Testis (tissue), 3 donors: ENCODE data around the gene NCR3LG1. TPM values are rescaled to one million over a fixed set of nuclear protein-coding genes. Genes with fewer than 3 reads are reported as not detected.

Source experiments
- DNase-seq: peaks from one replicate; pipeline ENCODE4 v3.0.0-alpha.2; 2019
- H3K27ac ChIP-seq, 2 donors: fragments of 200-600 bp; sonication (generic); one replicate each; pipeline ENCODE4 v1.5.1; 2019
- H3K27me3 ChIP-seq: fragments of 200-600 bp; sonication (generic); one replicate; pipeline ENCODE4 v1.5.1; 2019
- H3K36me3 ChIP-seq: fragments of 200-600 bp; sonication (generic); one replicate; pipeline ENCODE4 v1.5.1; 2017; ENCODE audit warnings: low read depth; ENCODE audit errors: missing control alignments
- H3K4me1 ChIP-seq: fragments of 200-600 bp; sonication (generic); one replicate; pipeline ENCODE4 v1.5.1; 2019
- H3K4me3 ChIP-seq, 2 donors: fragments of 200-600 bp; sonication (generic); one replicate each; pipeline ENCODE4 v1.5.1; 2017 to 2019
- H3K9me3 ChIP-seq: fragments of 200-600 bp; sonication (generic); one replicate; pipeline ENCODE4 v1.5.1; 2017
- CTCF ChIP-seq, 3 experiments: fragments of 450-650 bp in 2 of 3; fragments of 200-600 bp in 1 of 3; sonication (generic) in 1 of 3; IDR thresholded peaks; one replicate each; pipeline ENCODE4 v1.5.1; 2016 to 2019; ENCODE audit warnings: antibody characterized with exemption in 3 of 3, mild to moderate bottlenecking in 2 of 3, moderate library complexity in 1 of 3
- POLR2A ChIP-seq: fragments of 450-650 bp; IDR thresholded peaks from one replicate; pipeline ENCODE4 v1.6.1; 2017; ENCODE audit warnings: antibody characterized with exemption, mild to moderate bottlenecking, moderate library complexity
- WGBS, 2 donors: methylation state at CpG; one replicate each; pipeline ENCODE4 v1.1.5; 2018; 5-methylcytosine and 5-hydroxymethylcytosine counted together
- intact Hi-C: fragments of 100-400 bp; cut with DNase I; formaldehyde crosslinking; loops from one replicate; pipeline ENCODE4 v1.15.1; 2023; ENCODE audit warnings: low total_unique reads
- polyA plus RNA-seq: library from polyadenylated mRNA; stranded (reverse); fragments of 350-450 nt; fragmentation: Illumina TruSeq; extraction: RNeasy Lipid Tissue Mini Kit (QIAGEN cat#74804); gene quantifications from one replicate; pipeline ENCODE4 v1.2.3, GENCODE V29; 2014; ENCODE audit warnings: low read depth, low replicate concordance; ENCODE audit not compliant: insufficient read depth
- total RNA-seq, 2 donors: library from RNA; depleted of rRNA; stranded (reverse); fragments of >200 nt; gene quantifications; one replicate each; pipeline ENCODE4 v1.2.3, GENCODE V29; 2016

Gene NCR3LG1
- total and polyA plus RNA-seq, 3 donors from 2014 or later = 5.0 to 10.0 (median 9.3) TPM

GRCh38 chr11:17382046-17382728 is 30.6 kb downstream of the NCR3LG1 start:
- no peaks in the 10 kb centered on the region for H3K27me3 ChIP-seq
- no peak overlapping the region for H3K4me3 ChIP-seq
- WGBS, 2 donors = 58 to 79% methylated on average over 2 to 8 of the region's 8 CpGs
- H3K27ac ChIP-seq = no peak overlapping the region
- no peaks in the 10 kb centered on the region for H3K36me3 ChIP-seq
- intact Hi-C loops = no loop called here
- no peak for DNase-seq
- H3K4me1 ChIP-seq = no peaks in the 10 kb centered on the region
- no peaks in the 10 kb centered on the region for H3K9me3 ChIP-seq
- TF ChIP-seq POLR2A (no peak), CTCF (IDR thresholded peaks at IDR 0.05) (no peak)

- H3K4me1 ChIP-seq = no peaks in the 10 kb centered on the region
- H3K27me3 ChIP-seq = no peaks in the 10 kb centered on the region
- TF ChIP-seq CTCF (IDR thresholded peaks at IDR 0.05) (no peak), POLR2A (no peak)
- WGBS, 2 donors = 88 to 100% methylated on average over 1 of the region's 1 CpG
- no peak for DNase-seq
- no peaks in the 10 kb centered on the region for H3K9me3 ChIP-seq
- no peak overlapping the region for H3K27ac ChIP-seq
- H3K4me3 ChIP-seq = no peak overlapping the region
- H3K36me3 ChIP-seq = no peaks in the 10 kb centered on the region
- intact Hi-C loops = no loop called here
Observed at GRCh38 chr11:17383461-17383860, 31.9 kb downstream of the NCR3LG1 start.

GRCh38 chr11:17384002-17384511 is 32.5 kb downstream of the NCR3LG1 start:
- Histone ChIP-seq H3K4me1 (peaks cover 3% of the 10 kb centered on the region), H3K9me3 (no peaks in the 10 kb centered on the region), H3K27ac (no peak overlapping the region), H3K4me3 (no peak overlapping the region), H3K36me3 (no peaks in the 10 kb centered on the region), H3K27me3 (no peaks in the 10 kb centered on the region)
- peak; percentile 79 for DNase-seq
- WGBS, 2 donors = 56 to 58% methylated on average over 6 of the region's 6 CpGs
- no peak for TF ChIP-seq POLR2A
- peak; percentile 75 to 93 (median 83) for TF ChIP-seq CTCF (IDR thresholded peaks at IDR 0.05)
- intact Hi-C loops = no loop called here

- intact Hi-C loops = loop anchor here (5.0 kb wide), 1 partner anchor 117 kb away; no protein-coding TSS in a partner anchor
- no peak overlapping the region for H3K27ac ChIP-seq
Observed at GRCh38 chr11:17385492-17385891, 33.9 kb downstream of the NCR3LG1 start.

More at GRCh38 chr11:17385492-17385891, 33.9 kb downstream of the NCR3LG1 start:
- H3K36me3 ChIP-seq = no peaks in the 10 kb centered on the region
- H3K27me3 ChIP-seq = no peaks in the 10 kb centered on the region
- no peaks in the 10 kb centered on the region for H3K9me3 ChIP-seq
- TF ChIP-seq CTCF (IDR thresholded peaks at IDR 0.05) (no peak), POLR2A (no peak)
- WGBS, 2 donors = 82 to 88% methylated on average over 4 to 5 of the region's 5 CpGs
- no peak for DNase-seq
- no peak overlapping the region for H3K4me3 ChIP-seq
- peaks cover 3% of the 10 kb centered on the region for H3K4me1 ChIP-seq
